ENCODE data around the gene MT1B.

The MT1B gene

GRCh38 chr16:56649271-56649670 is 2.4 kb upstream of the MT1B start:
- no peaks in the 10 kb centered on the region for H3F3A ChIP-seq (ENCODE audit: insufficient read depth, low read length)
- H3K4me3 ChIP-seq (ENCODE audit: low read depth, low read length, poor library complexity, severe bottlenecking), result no peak overlapping the region
- H2AFZ ChIP-seq (ENCODE audit: low read length), result no peak overlapping the region
- H4K20me1 ChIP-seq (ENCODE audit: insufficient read depth, low read length), result no peaks in the 10 kb centered on the region
- H3K9ac ChIP-seq (ENCODE audit: low read length), result no peak overlapping the region
- H3K27ac ChIP-seq (ENCODE audit: low read depth, low read length, poor library complexity, severe bottlenecking), result no peak overlapping the region
- TF ChIP-seq EZH2 (IDR thresholded peaks at IDR 0.05; ENCODE audit: borderline replicate concordance, low read length), result no peak
- TF ChIP-seq CTCF (IDR thresholded peaks at IDR 0.05; ENCODE audit: low read length), result no peak
- no peaks in the 10 kb centered on the region for H3K9me2 ChIP-seq (ENCODE audit: low read depth, low read length)
- H3K79me2 ChIP-seq (ENCODE audit: insufficient read depth, low read length), result no peaks in the 10 kb centered on the region
- no peaks in the 10 kb centered on the region for H3K9me3 ChIP-seq (ENCODE audit: low read length)
- peaks cover 10% of the 10 kb centered on the region for H3K4me1 ChIP-seq (ENCODE audit: insufficient read depth, low read length, severe bottlenecking)
- peaks cover 7% of the 10 kb centered on the region; the same call in 1 of the 2 replicates for H3K27me3 ChIP-seq (ENCODE audit: insufficient read depth, low read length)
- no peak overlapping the region for H3K4me2 ChIP-seq (ENCODE audit: low read length)
- H3K36me3 ChIP-seq (ENCODE audit: insufficient read depth, low read length), result no peaks in the 10 kb centered on the region

GRCh38 chr16:56649820-56650219 is 1.9 kb upstream of the MT1B start:
- Histone ChIP-seq H3K79me2 (ENCODE audit: insufficient read depth, low read length) (no peaks in the 10 kb centered on the region), H3K27me3 (ENCODE audit: insufficient read depth, low read length) (peaks cover 7% of the 10 kb centered on the region; the same call in 1 of the 2 replicates), H3K4me2 (ENCODE audit: low read length) (no peak overlapping the region), H3K27ac (ENCODE audit: low read depth, low read length, poor library complexity, severe bottlenecking) (no peak overlapping the region), H3K4me3 (ENCODE audit: low read depth, low read length, poor library complexity, severe bottlenecking) (no peak overlapping the region), H2AFZ (ENCODE audit: low read length) (no peak overlapping the region), H3K4me1 (ENCODE audit: insufficient read depth, low read length, severe bottlenecking) (peaks cover 10% of the 10 kb centered on the region), H3F3A (ENCODE audit: insufficient read depth, low read length) (no peaks in the 10 kb centered on the region), H3K9me2 (ENCODE audit: low read depth, low read length) (no peaks in the 10 kb centered on the region), H4K20me1 (ENCODE audit: insufficient read depth, low read length) (no peaks in the 10 kb centered on the region), H3K36me3 (ENCODE audit: insufficient read depth, low read length) (no peaks in the 10 kb centered on the region), H3K9me3 (ENCODE audit: low read length) (no peaks in the 10 kb centered on the region), H3K9ac (ENCODE audit: low read length) (no peak overlapping the region)
- no peak for TF ChIP-seq EZH2 (IDR thresholded peaks at IDR 0.05; ENCODE audit: borderline replicate concordance, low read length)
- no peak for TF ChIP-seq CTCF (IDR thresholded peaks at IDR 0.05; ENCODE audit: low read length)

- H2AFZ ChIP-seq (ENCODE audit: low read length), result no peak overlapping the region
These were observed 914 bp downstream of the MT1B start for GRCh38 chr16:56652600-56652999.

More at GRCh38 chr16:56652600-56652999, 914 bp downstream of the MT1B start:
- no peaks in the 10 kb centered on the region for H3K9me3 ChIP-seq (ENCODE audit: low read length)
- peaks cover 7% of the 10 kb centered on the region; the same call in 1 of the 2 replicates for H3K27me3 ChIP-seq (ENCODE audit: insufficient read depth, low read length)
- H3K79me2 ChIP-seq (ENCODE audit: insufficient read depth, low read length), result no peaks in the 10 kb centered on the region
- no peaks in the 10 kb centered on the region for H3F3A ChIP-seq (ENCODE audit: insufficient read depth, low read length)
- H4K20me1 ChIP-seq (ENCODE audit: insufficient read depth, low read length), result no peaks in the 10 kb centered on the region
- no peak overlapping the region; the same call in 1 of the 2 replicates for H3K9ac ChIP-seq (ENCODE audit: low read length)
- H3K4me2 ChIP-seq (ENCODE audit: low read length), result no peak overlapping the region
- no peaks in the 10 kb centered on the region for H3K9me2 ChIP-seq (ENCODE audit: low read depth, low read length)
- TF ChIP-seq CTCF (IDR thresholded peaks at IDR 0.05; ENCODE audit: low read length), result no peak
- no peak for TF ChIP-seq EZH2 (IDR thresholded peaks at IDR 0.05; ENCODE audit: borderline replicate concordance, low read length)
- no peaks in the 10 kb centered on the region for H3K36me3 ChIP-seq (ENCODE audit: insufficient read depth, low read length)
- H3K4me3 ChIP-seq (ENCODE audit: low read depth, low read length, poor library complexity, severe bottlenecking), result no peak overlapping the region
- H3K4me1 ChIP-seq (ENCODE audit: insufficient read depth, low read length, severe bottlenecking), result peaks cover 15% of the 10 kb centered on the region
- no peak overlapping the region for H3K27ac ChIP-seq (ENCODE audit: low read depth, low read length, poor library complexity, severe bottlenecking)
